Gastroesophageal sphincter (tissue), 4 donors: ENCODE measurements around the gene SLC5A4. TPM values are rescaled to one million over a fixed set of nuclear protein-coding genes. Genes with fewer than 3 reads are reported as not detected.

Source experiments
- ATAC-seq: fragments of 150-250 bp; one replicate; pipeline ENCODE4 v1.9.1; 2016; ENCODE audit warnings: mild to moderate bottlenecking, moderate library complexity
- H3K27ac ChIP-seq, 4 donors: fragments of 200-600 bp; sonication (generic) in 3 of 4; 1 replicate in 3 of 4; 2 replicates in 1 of 4; pipeline ENCODE4 v1.5.1; 2016 to 2019
- H3K27me3 ChIP-seq: fragments of 200-600 bp; sonication (generic); one replicate; pipeline ENCODE4 v1.5.1; 2019
- H3K36me3 ChIP-seq, 2 donors: fragments of 200-600 bp; sonication (generic); one replicate each; pipeline ENCODE4 v1.5.1; 2019; ENCODE audit warnings: control low read depth in 1 of 2
- H3K4me1 ChIP-seq, 3 donors: fragments of 200-600 bp; sonication (generic); 1 replicate in 2 of 3; 2 replicates in 1 of 3; pipeline ENCODE4 v1.5.1; 2016 to 2019; ENCODE audit warnings: control low read depth in 2 of 3
- H3K4me3 ChIP-seq, 2 donors: fragments of 200-600 bp; sonication (generic); one replicate each; pipeline ENCODE4 v1.5.1; 2019; ENCODE audit warnings: mild to moderate bottlenecking in 1 of 2, moderate library complexity in 1 of 2
- H3K9me3 ChIP-seq, 3 donors: fragments of 200-600 bp; sonication (generic); one replicate each; pipeline ENCODE4 v1.5.1; 2017 to 2019; ENCODE audit warnings: control low read depth in 2 of 3
- CTCF ChIP-seq, 4 experiments: fragments of 200-600 bp in 2 of 4; fragments of 450-650 bp in 2 of 4; sonication (generic) in 1 of 4; IDR thresholded peaks; one replicate each; pipeline ENCODE4 v1.5.1; 2017 to 2019; ENCODE audit warnings: antibody characterized with exemption in 4 of 4, mild to moderate bottlenecking in 2 of 4, moderate library complexity in 2 of 4
- EP300 ChIP-seq: sonication (generic); formaldehyde crosslinking; IDR thresholded peaks from one replicate; pipeline ENCODE4 v1.6.1; 2017; ENCODE audit warnings: antibody characterized with exemption, mild to moderate bottlenecking
- POLR2A ChIP-seq, 2 donors: fragments of 450-650 bp; IDR thresholded peaks; one replicate each; pipeline ENCODE4 v1.6.1; 2017; ENCODE audit warnings: antibody characterized with exemption in 2 of 2, mild to moderate bottlenecking in 2 of 2, moderate library complexity in 1 of 2
- POLR2AphosphoS5 ChIP-seq: sonication (generic); formaldehyde crosslinking; IDR thresholded peaks from one replicate; pipeline ENCODE4 v1.6.1; 2017; ENCODE audit warnings: antibody characterized with exemption
- WGBS, 2 donors: methylation state at CpG; one replicate each; pipeline ENCODE4 v1.1.5; 2018; ENCODE audit warnings: low coverage in 1 of 2; 5-methylcytosine and 5-hydroxymethylcytosine counted together
- total RNA-seq, 4 donors: library from RNA; depleted of rRNA; stranded (reverse); fragments of >200 nt; gene quantifications; one replicate each; pipeline ENCODE4 v1.1.0, GENCODE V29; 2016

Gene SLC5A4
- total RNA-seq, 4 donors from 2014 or later, result 0.39 to 0.78 TPM; not detected in 2

- H3K4me3 ChIP-seq, result no peak overlapping the region
- no peak for ATAC-seq
- H3K36me3 ChIP-seq, result no peaks in the 10 kb centered on the region
- 75% methylated on average over 2 of the region's 3 CpGs; no CpG with 5 or more reads in 1 of the 2 donors for WGBS, 2 donors
- H3K9me3 ChIP-seq, result no peaks in the 10 kb centered on the region
- H3K27ac ChIP-seq, result no peak overlapping the region
- no peaks in the 10 kb centered on the region for H3K4me1 ChIP-seq
- TF ChIP-seq POLR2AphosphoS5 (no peak), POLR2A (IDR thresholded peaks at IDR 0.05) (no peak)
- H3K27me3 ChIP-seq, result peaks cover 28% of the 10 kb centered on the region
Observed at GRCh38 chr22:32185821-32186220, 69.3 kb downstream of the SLC5A4 start.

DNA sequence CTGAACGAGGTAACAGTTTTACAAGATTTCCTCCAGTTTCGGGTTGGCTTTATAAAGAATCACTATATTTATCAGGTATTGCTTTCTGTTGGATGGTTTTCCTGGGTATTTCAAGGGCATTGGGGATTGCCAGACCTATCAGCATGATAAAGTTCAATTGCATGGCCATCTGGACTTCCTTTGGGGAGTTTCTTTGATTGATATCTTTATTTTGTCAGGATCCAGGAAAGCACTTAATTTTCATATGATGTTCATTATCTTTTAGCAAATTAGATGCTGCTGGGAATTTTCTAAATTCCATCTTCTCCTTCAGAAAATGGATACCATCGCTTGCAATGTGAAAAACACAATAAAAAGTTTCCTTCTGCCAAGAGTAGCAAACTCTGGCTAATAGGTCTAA is 71.5 kb downstream of the SLC5A4 start:
- Histone ChIP-seq H3K27ac (no peak overlapping the region), H3K36me3 (no peaks in the 10 kb centered on the region), H3K4me1 (no peaks in the 10 kb centered on the region), H3K4me3 (no peak overlapping the region), H3K9me3 (no peaks in the 10 kb centered on the region), H3K27me3 (peaks cover 45% of the 10 kb centered on the region)
- whole genome bisulfite sequencing, 2 donors, result 62 to 86% methylated on average over 3 of the region's 3 CpGs
- no peak for ATAC-seq
- no peak for TF ChIP-seq POLR2AphosphoS5
- no peak for TF ChIP-seq CTCF (IDR thresholded peaks at IDR 0.05)
- TF ChIP-seq POLR2A (IDR thresholded peaks at IDR 0.05), result no peak
- no peak for TF ChIP-seq EP300

- TF ChIP-seq CTCF (IDR thresholded peaks at IDR 0.05), result no peak
- TF ChIP-seq EP300, result no peak
- no peak for TF ChIP-seq POLR2AphosphoS5
- no peak for TF ChIP-seq POLR2A (IDR thresholded peaks at IDR 0.05)
- Histone ChIP-seq H3K4me1 (peaks cover 0 to 2% (median 0%) of the 10 kb centered on the region in 3 donors), H3K27ac (no peak overlapping the region), H3K9me3 (peaks cover 0 to 10% (median 0%) of the 10 kb centered on the region in 3 donors), H3K27me3 (peaks cover 63% of the 10 kb centered on the region), H3K36me3 (no peaks in the 10 kb centered on the region), H3K4me3 (no peak overlapping the region)
- WGBS, 2 donors, result 73 to 76% methylated on average over 4 to 5 of the region's 6 CpGs
- no peak for ATAC-seq
Observed at GRCh38 chr22:32181043-32181442, 74.1 kb downstream of the SLC5A4 start.

GRCh38 chr22:32177221-32177765 is 77.9 kb downstream of the SLC5A4 start:
- TF ChIP-seq POLR2A (IDR thresholded peaks at IDR 0.05), result no peak
- TF ChIP-seq POLR2AphosphoS5, result no peak
- TF ChIP-seq EP300, result no peak
- no peak for TF ChIP-seq CTCF (IDR thresholded peaks at IDR 0.05)
- 67 to 79% methylated on average over 4 to 8 of the region's 8 CpGs for WGBS, 2 donors
- peaks cover 0 to 10% (median 0%) of the 10 kb centered on the region in 3 donors for H3K9me3 ChIP-seq
- no peak for ATAC-seq
- peaks cover 0 to 6% (median 0%) of the 10 kb centered on the region in 3 donors for H3K4me1 ChIP-seq
- no peak overlapping the region for H3K4me3 ChIP-seq
- no peaks in the 10 kb centered on the region for H3K36me3 ChIP-seq
- H3K27me3 ChIP-seq, result peaks cover 88% of the 10 kb centered on the region
- no peak overlapping the region for H3K27ac ChIP-seq

GRCh38 chr22:32175683-32176644 is 79.2 kb downstream of the SLC5A4 start:
- no peaks in the 10 kb centered on the region for H3K36me3 ChIP-seq
- H3K4me3 ChIP-seq, result no peak overlapping the region
- H3K27me3 ChIP-seq, result peaks cover 85% of the 10 kb centered on the region
- no peak for ATAC-seq
- peaks cover 0 to 10% (median 0%) of the 10 kb centered on the region in 3 donors for H3K9me3 ChIP-seq
- H3K4me1 ChIP-seq, result peaks cover 0 to 6% (median 0%) of the 10 kb centered on the region in 3 donors
- TF ChIP-seq CTCF (IDR thresholded peaks at IDR 0.05), result no peak
- no peak for TF ChIP-seq EP300
- TF ChIP-seq POLR2AphosphoS5, result no peak
- no peak for TF ChIP-seq POLR2A (IDR thresholded peaks at IDR 0.05)
- 0% methylated on average over 4 of the region's 73 CpGs; no CpG with 5 or more reads in 1 of the 2 donors for WGBS, 2 donors
- H3K27ac ChIP-seq, result no peak overlapping the region
